Natural killer cell (primary cell): ENCODE measurements around the gene NEGR1. TPM values are rescaled to one million over a fixed set of nuclear protein-coding genes. Genes with fewer than 3 reads are reported as not detected.
A peak's percentile ranks its signal among the peaks of the same experiment; 100 is the strongest.

ENCODE experiments used
- ATAC-seq, 3 donors: fragments of 150-1000 bp in 2 of 3; fragments of 200-7000 bp in 1 of 3; cut with Tn5 transposase; 1 replicate in 1 of 3; 2 replicates in 2 of 3; pipeline ENCODE4 v1.10.0; 2021; ENCODE audit warnings: mild to moderate bottlenecking in 2 of 3, moderate library complexity in 2 of 3
- DNase-seq, 2 donors: peaks; one replicate each; pipeline versions ENCODE4 v3.0.0 to v3.0.0-alpha.2; 2013 to 2021; ENCODE audit warnings: mixed read lengths in 1 of 2
- H3K27ac ChIP-seq: one replicate; pipeline ENCODE4 v1.5.1; 2013; ENCODE audit warnings: mild to moderate bottlenecking, low read length
- H3K27me3 ChIP-seq: one replicate; pipeline ENCODE4 v1.6.1; 2013; ENCODE audit warnings: low read length; ENCODE audit not compliant: control insufficient read depth, insufficient read depth
- H3K36me3 ChIP-seq: one replicate; pipeline ENCODE4 v1.6.1; 2013; ENCODE audit warnings: low read length; ENCODE audit not compliant: control insufficient read depth, insufficient read depth
- H3K4me1 ChIP-seq: one replicate; pipeline ENCODE4 v1.6.1; 2013; ENCODE audit warnings: low read length; ENCODE audit not compliant: control insufficient read depth, insufficient read depth
- H3K4me3 ChIP-seq: one replicate; pipeline ENCODE4 v1.5.1; 2013; ENCODE audit warnings: low read length
- H3K9me3 ChIP-seq: one replicate; pipeline ENCODE4 v1.6.1; 2013; ENCODE audit warnings: low read length; ENCODE audit not compliant: control insufficient read depth, insufficient read depth
- H3K27ac Mint-ChIP-seq, 2 donors: one replicate each; pipeline ENCODE4 v1.8.0; 2022; ENCODE audit warnings: mild to moderate bottlenecking in 2 of 2, mixed read lengths in 2 of 2, moderate library complexity in 1 of 2
- H3K27me3 Mint-ChIP-seq, 2 donors: one replicate each; pipeline ENCODE4 v1.8.0; 2022; ENCODE audit warnings: low read depth in 2 of 2, mixed read lengths in 2 of 2
- H3K36me3 Mint-ChIP-seq: one replicate; pipeline ENCODE4 v1.8.0; 2022; ENCODE audit warnings: mixed read lengths
- H3K4me1 Mint-ChIP-seq, 2 donors: one replicate each; pipeline ENCODE4 v1.8.0; 2022; ENCODE audit warnings: mixed read lengths in 2 of 2
- H3K4me3 Mint-ChIP-seq: one replicate; pipeline ENCODE4 v1.8.0; 2022; ENCODE audit warnings: mild to moderate bottlenecking, moderate library complexity, mixed read lengths
- H3K9me3 Mint-ChIP-seq, 2 donors: one replicate each; pipeline ENCODE4 v1.8.0; 2022; ENCODE audit warnings: mixed read lengths in 2 of 2
- WGBS: methylation state at CpG from one replicate; pipeline ENCODE4 v1.1.7; 2013; ENCODE audit warnings: missing lambda C conversion rate; ENCODE audit not compliant: insufficient coverage; 5-methylcytosine and 5-hydroxymethylcytosine counted together
- intact Hi-C: fragments of 100-400 bp; cut with micrococcal nuclease; formaldehyde crosslinking; loops from one replicate; pipeline ENCODE4 v1.14.2; 2022
- total RNA-seq, 4 donors: library from RNA; stranded (reverse); fragments of 120-200 nt in 1 of 4; gene quantifications; one replicate each; pipeline versions ENCODE4 v1.2.3 to v1.2.4, GENCODE V29; 2013 to 2022
- TF ChIP-seq, protein P1 (sequence below): fragments of 200-600 bp; IDR thresholded peaks from one replicate; pipeline ENCODE4 v1.8.0; 2022; ENCODE audit warnings: antibody characterized with exemption

The NEGR1 gene
- total RNA-seq, 3 donors from 2014 or later (not counting 1 experiment from before 2014, with no cell fraction given) = 0.55 to 1.3 TPM; not detected in 1

DNA sequence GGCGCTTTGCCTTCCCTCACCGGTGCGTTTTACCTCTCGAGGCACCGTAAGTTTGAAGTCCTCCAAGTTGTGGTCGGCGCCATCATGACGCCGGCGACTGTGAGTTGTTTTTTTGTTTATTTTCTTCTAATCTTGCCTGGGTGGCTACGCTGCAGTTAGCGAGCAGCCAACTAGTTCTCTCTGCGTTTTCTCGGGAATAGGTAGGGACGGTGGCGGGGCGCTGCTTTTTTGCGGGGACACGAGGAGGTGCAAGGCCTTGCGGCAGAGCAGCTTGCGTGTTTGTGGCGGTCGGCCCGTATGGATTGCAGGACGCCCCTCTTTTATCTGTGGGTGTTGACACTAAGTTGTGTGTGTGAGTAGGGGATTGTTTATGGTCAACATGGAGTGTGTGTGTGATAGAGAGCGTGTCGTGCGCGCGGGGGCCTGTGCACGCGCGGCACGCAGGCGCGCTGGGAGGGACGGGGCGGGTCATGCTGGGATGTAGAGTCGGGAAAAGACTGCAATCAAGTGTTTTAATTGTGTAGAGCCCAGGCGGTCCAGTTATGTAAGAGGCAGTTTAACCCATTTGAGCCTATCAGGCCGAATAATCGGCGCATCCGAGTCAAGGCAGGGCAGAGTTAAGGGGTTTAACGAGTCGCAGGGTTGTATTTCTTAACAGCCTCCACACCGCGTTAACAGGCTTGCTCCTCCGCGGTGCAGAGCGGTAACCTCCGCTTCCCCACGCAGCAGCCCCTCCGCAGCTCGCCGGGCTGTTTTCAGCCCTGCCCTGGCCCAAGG lies 1.2 kb upstream of the NEGR1 start:
- peak overlapping the region; percentile 84 for H3K27ac ChIP-seq
- TF ChIP-seq, protein P1, sequence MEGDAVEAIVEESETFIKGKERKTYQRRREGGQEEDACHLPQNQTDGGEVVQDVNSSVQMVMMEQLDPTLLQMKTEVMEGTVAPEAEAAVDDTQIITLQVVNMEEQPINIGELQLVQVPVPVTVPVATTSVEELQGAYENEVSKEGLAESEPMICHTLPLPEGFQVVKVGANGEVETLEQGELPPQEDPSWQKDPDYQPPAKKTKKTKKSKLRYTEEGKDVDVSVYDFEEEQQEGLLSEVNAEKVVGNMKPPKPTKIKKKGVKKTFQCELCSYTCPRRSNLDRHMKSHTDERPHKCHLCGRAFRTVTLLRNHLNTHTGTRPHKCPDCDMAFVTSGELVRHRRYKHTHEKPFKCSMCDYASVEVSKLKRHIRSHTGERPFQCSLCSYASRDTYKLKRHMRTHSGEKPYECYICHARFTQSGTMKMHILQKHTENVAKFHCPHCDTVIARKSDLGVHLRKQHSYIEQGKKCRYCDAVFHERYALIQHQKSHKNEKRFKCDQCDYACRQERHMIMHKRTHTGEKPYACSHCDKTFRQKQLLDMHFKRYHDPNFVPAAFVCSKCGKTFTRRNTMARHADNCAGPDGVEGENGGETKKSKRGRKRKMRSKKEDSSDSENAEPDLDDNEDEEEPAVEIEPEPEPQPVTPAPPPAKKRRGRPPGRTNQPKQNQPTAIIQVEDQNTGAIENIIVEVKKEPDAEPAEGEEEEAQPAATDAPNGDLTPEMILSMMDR = no peak

DNA sequence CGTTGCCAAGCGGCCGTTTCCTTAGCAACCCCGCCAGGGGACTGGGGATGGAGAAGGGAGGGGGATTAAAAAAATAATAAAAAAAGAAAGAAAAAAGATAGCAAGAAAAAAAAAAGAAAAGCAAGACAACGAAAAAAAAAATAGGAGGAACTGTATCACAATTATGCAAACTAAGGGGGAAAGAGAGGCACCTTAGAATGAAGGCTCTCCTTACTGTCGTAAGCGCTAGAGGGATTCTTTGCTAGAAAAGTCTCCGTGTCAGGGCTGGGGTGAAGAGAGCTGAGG lies 625 bp upstream of the NEGR1 start:
- TF ChIP-seq, protein P1 = no peak
- Histone ChIP-seq H3K27ac (peak overlapping the region; percentile 84), H3K36me3 (no peaks in the 10 kb centered on the region), H3K4me1 (peaks cover 5% of the 10 kb centered on the region), H3K27me3 (no peaks in the 10 kb centered on the region), H3K4me3 (peak overlapping the region; percentile 73), H3K9me3 (no peaks in the 10 kb centered on the region)
- intact Hi-C loops = loop anchor here (5.0 to 10.0 kb wide), 2 partner anchors 62 to 1914 kb away; partner anchors contain the start of genes FPGT and LRRIQ3
- Mint-ChIP-seq H3K27ac (no peak overlapping the region), H3K4me3 (no peak overlapping the region), H3K36me3 (no peaks in the 10 kb centered on the region), H3K4me1 (peaks cover 16 to 19% of the 10 kb centered on the region in 2 donors), H3K27me3 (no peaks in the 10 kb centered on the region), H3K9me3 (no peaks in the 10 kb centered on the region)
- DNase-seq (no peak), ATAC-seq (peak; percentile 27 to 38 (median 27))
- WGBS = 6% methylated on average over 8 of the region's 8 CpGs

More for the DNA sequence above, 1.2 kb upstream of the NEGR1 start:
- intact Hi-C loops = loop anchor here (5.0 to 10.0 kb wide), 2 partner anchors 61 to 1914 kb away; partner anchors contain the start of genes FPGT and LRRIQ3
- Mint-ChIP-seq H3K36me3 (no peaks in the 10 kb centered on the region), H3K4me3 (no peak overlapping the region), H3K9me3 (no peaks in the 10 kb centered on the region), H3K4me1 (peaks cover 14 to 16% of the 10 kb centered on the region in 2 donors), H3K27ac (no peak overlapping the region), H3K27me3 (no peaks in the 10 kb centered on the region)
- WGBS = 3% methylated on average over 56 of the region's 56 CpGs
- Histone ChIP-seq H3K4me1 (peaks cover 5% of the 10 kb centered on the region), H3K36me3 (no peaks in the 10 kb centered on the region), H3K27me3 (no peaks in the 10 kb centered on the region), H3K9me3 (no peaks in the 10 kb centered on the region), H3K4me3 (peak overlapping the region; percentile 73)
- ATAC-seq (peak; percentile 29 to 47 (median 37)), DNase-seq (peak; percentile 27 to 48)

DNA sequence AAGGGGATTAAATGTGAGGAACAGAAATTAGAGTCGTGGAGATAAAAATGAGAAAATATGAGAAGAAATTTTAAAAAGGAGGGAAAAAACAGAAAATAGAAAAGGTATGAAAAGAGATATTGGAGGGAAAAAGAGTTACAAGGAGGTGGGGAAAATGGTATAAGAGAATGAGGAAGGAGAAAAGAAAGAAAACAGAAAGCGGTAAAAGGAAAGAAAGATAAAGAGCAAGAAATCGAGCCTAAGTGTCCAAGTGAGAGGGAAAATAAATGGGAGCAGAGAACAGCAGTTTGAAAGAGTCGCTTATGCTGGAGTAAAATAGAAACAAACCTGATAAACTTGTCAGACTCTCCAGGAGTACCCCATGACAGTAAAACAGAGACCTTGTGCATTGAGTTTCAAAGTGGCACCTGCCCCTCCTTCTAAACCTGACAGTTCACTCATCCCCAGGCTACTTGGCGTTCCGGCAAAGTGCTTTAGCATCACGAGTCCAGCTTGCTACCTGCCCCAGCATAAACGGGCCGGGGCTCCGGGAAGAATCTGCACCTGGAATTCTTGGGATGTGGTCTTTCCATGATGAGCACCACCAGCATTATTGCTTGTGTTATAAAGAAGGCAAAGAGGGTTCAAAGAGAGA lies 585 bp downstream of the NEGR1 start:
- no peaks in the 10 kb centered on the region for H3K36me3 ChIP-seq
- no peaks in the 10 kb centered on the region for H3K9me3 ChIP-seq
- H3K27me3 ChIP-seq = no peaks in the 10 kb centered on the region
- Mint-ChIP-seq H3K4me1 (peaks cover 16 to 19% of the 10 kb centered on the region in 2 donors), H3K36me3 (no peaks in the 10 kb centered on the region), H3K27me3 (no peaks in the 10 kb centered on the region), H3K9me3 (no peaks in the 10 kb centered on the region), H3K4me3 (no peak overlapping the region), H3K27ac (peak overlapping the region in 1 of 2 donors; percentile 2)
- intact Hi-C loops = loop anchor here (5.0 to 10.0 kb wide), 2 partner anchors 63 to 1916 kb away; partner anchors contain the start of genes FPGT and LRRIQ3
- ATAC-seq (no peak), DNase-seq (peak in 1 of 2 donors; percentile 19)
- peaks cover 5% of the 10 kb centered on the region for H3K4me1 ChIP-seq
- TF ChIP-seq, protein P1 = no peak
- no peak overlapping the region for H3K27ac ChIP-seq
- peak overlapping the region; percentile 30 for H3K4me3 ChIP-seq
- WGBS = 11% methylated on average over 10 of the region's 10 CpGs
